ENCODE measurements around the gene VIPAS39. TPM values are rescaled to one million over a fixed set of nuclear protein-coding genes. Genes with fewer than 3 reads are reported as not detected.
A peak's percentile ranks its signal among the peaks of the same experiment; 100 is the strongest.

The VIPAS39 gene
- total and polyA plus RNA-seq, 2 of the 13 experiments (the other 11 are each of a cell fraction or from before 2014, with no cell fraction given), result 13.3 to 21.5 TPM

DNA sequence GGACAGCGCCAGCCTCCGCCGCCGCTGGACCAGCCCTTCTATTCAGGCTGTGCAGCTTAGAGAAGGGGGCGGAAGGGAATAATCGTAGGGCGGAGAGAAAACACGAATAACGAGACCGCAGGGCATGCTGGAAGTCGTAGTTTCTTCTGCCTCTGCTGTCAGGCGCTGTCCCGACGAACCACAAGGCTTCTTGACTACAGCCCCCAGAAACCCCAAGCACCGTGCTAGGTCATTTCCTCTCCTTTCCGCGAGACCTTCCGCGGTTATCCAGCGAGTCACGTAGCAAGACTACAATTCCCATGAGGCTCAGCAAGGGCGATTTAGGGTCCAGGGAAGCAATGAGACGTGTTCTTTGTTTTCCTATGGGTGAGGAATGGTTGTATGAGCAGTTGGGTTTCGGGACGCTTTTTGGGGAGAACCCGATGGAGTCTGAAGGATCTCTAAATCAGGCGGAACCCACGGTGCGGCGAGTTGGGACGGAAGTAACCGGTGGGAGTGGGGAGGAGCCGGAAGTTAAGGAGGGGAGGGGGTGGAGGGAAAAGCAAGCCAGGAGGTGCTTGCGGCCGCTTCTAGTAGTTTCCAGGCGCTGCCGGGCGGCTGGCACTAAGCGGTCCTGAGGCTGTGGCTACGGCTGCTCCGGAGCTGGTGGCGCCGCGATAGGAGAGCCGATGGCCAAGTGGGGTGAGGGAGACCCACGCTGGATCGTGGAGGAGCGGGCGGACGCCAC is at the start of gene VIPAS39, which contains the start of gene AHSA1 (continued):
- TF ChIP-seq, protein P1, sequence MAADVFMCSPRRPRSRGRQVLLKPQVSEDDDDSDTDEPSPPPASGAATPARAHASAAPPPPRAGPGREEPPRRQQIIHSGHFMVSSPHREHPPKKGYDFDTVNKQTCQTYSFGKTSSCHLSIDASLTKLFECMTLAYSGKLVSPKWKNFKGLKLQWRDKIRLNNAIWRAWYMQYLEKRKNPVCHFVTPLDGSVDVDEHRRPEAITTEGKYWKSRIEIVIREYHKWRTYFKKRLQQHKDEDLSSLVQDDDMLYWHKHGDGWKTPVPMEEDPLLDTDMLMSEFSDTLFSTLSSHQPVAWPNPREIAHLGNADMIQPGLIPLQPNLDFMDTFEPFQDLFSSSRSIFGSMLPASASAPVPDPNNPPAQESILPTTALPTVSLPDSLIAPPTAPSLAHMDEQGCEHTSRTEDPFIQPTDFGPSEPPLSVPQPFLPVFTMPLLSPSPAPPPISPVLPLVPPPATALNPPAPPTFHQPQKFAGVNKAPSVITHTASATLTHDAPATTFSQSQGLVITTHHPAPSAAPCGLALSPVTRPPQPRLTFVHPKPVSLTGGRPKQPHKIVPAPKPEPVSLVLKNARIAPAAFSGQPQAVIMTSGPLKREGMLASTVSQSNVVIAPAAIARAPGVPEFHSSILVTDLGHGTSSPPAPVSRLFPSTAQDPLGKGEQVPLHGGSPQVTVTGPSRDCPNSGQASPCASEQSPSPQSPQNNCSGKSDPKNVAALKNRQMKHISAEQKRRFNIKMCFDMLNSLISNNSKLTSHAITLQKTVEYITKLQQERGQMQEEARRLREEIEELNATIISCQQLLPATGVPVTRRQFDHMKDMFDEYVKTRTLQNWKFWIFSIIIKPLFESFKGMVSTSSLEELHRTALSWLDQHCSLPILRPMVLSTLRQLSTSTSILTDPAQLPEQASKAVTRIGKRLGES (CRISPR knock-in tag; IDR thresholded peaks at IDR 0.05; ENCODE audit: borderline replicate concordance), result no peak
- TF ChIP-seq ZNF235 (CRISPR knock-in tag; IDR thresholded peaks at IDR 0.05; ENCODE audit: borderline replicate concordance) (peak; percentile 71; the same call in 1 of the 2 replicates), DNMT3B (CRISPR knock-in tag; conservative IDR thresholded peaks at IDR 0.05) (no peak), ZSCAN29 (CRISPR knock-in tag; conservative IDR thresholded peaks at IDR 0.05) (0 out of 2 replicates have a peak, but pooled peaks have one; percentile 6), IRF2 (CRISPR knock-in tag; IDR thresholded peaks at IDR 0.05) (peak; percentile 5), REPIN1 (CRISPR knock-in tag; IDR thresholded peaks at IDR 0.05; ENCODE audit: borderline replicate concordance, low read depth) (peak; percentile 74; the same call in 1 of the 2 replicates), NFIC (IDR thresholded peaks at IDR 0.05; ENCODE audit: low read length) (no peak), ZSCAN9 (CRISPR knock-in tag; IDR thresholded peaks at IDR 0.05; ENCODE audit: borderline replicate concordance) (peak; percentile 84; the same call in 1 of the 2 replicates), ZNF761 (CRISPR knock-in tag; conservative IDR thresholded peaks at IDR 0.05) (no peak), ZIK1 (CRISPR knock-in tag; IDR thresholded peaks at IDR 0.05; ENCODE audit: borderline replicate concordance, low read depth) (peak; percentile 57), TBL1XR1 (IDR thresholded peaks at IDR 0.05; ENCODE audit: borderline replicate concordance, low read length, partially characterized antibody) (peak; percentile 77), ZNF550 (CRISPR knock-in tag; IDR thresholded peaks at IDR 0.05; ENCODE audit: borderline replicate concordance) (no peak), JUNB (CRISPR knock-in tag; IDR thresholded peaks at IDR 0.05; ENCODE audit: borderline replicate concordance) (no peak), ZNF337 (CRISPR knock-in tag; IDR thresholded peaks at IDR 0.05; ENCODE audit: borderline replicate concordance, low read depth) (no peak; the same call in 1 of the 2 replicates), SNAPC2 (CRISPR knock-in tag; IDR thresholded peaks at IDR 0.05) (no peak)
- TF ChIP-seq, protein P2, sequence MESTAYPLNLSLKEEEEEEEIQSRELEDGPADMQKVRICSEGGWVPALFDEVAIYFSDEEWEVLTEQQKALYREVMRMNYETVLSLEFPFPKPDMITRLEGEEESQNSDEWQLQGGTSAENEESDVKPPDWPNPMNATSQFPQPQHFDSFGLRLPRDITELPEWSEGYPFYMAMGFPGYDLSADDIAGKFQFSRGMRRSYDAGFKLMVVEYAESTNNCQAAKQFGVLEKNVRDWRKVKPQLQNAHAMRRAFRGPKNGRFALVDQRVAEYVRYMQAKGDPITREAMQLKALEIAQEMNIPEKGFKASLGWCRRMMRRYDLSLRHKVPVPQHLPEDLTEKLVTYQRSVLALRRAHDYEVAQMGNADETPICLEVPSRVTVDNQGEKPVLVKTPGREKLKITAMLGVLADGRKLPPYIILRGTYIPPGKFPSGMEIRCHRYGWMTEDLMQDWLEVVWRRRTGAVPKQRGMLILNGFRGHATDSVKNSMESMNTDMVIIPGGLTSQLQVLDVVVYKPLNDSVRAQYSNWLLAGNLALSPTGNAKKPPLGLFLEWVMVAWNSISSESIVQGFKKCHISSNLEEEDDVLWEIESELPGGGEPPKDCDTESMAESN (CRISPR knock-in tag; conservative IDR thresholded peaks at IDR 0.05), result peak; percentile 53; the same call in 1 of the 2 replicates
- TF ChIP-seq, protein P3, sequence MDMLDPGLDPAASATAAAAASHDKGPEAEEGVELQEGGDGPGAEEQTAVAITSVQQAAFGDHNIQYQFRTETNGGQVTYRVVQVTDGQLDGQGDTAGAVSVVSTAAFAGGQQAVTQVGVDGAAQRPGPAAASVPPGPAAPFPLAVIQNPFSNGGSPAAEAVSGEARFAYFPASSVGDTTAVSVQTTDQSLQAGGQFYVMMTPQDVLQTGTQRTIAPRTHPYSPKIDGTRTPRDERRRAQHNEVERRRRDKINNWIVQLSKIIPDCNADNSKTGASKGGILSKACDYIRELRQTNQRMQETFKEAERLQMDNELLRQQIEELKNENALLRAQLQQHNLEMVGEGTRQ (IDR thresholded peaks at IDR 0.05; ENCODE audit: low read depth, low read length), result no peak
- TF ChIP-seq, protein P3 (CRISPR knock-in tag; IDR thresholded peaks at IDR 0.05; ENCODE audit: borderline replicate concordance), result no peak
- TF ChIP-seq, protein P4, sequence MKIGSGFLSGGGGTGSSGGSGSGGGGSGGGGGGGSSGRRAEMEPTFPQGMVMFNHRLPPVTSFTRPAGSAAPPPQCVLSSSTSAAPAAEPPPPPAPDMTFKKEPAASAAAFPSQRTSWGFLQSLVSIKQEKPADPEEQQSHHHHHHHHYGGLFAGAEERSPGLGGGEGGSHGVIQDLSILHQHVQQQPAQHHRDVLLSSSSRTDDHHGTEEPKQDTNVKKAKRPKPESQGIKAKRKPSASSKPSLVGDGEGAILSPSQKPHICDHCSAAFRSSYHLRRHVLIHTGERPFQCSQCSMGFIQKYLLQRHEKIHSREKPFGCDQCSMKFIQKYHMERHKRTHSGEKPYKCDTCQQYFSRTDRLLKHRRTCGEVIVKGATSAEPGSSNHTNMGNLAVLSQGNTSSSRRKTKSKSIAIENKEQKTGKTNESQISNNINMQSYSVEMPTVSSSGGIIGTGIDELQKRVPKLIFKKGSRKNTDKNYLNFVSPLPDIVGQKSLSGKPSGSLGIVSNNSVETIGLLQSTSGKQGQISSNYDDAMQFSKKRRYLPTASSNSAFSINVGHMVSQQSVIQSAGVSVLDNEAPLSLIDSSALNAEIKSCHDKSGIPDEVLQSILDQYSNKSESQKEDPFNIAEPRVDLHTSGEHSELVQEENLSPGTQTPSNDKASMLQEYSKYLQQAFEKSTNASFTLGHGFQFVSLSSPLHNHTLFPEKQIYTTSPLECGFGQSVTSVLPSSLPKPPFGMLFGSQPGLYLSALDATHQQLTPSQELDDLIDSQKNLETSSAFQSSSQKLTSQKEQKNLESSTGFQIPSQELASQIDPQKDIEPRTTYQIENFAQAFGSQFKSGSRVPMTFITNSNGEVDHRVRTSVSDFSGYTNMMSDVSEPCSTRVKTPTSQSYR (CRISPR knock-in tag; IDR thresholded peaks at IDR 0.05; ENCODE audit: borderline replicate concordance), result no peak; the same call in 1 of the 2 replicates
